SK-N-SH (cell line): ENCODE measurements around the gene HBB. TPM values are rescaled to one million over a fixed set of nuclear protein-coding genes. Genes with fewer than 3 reads are reported as not detected.
"Not testable (repeated sequence)": the region's sequence is repeated elsewhere in the genome, so short reads cannot be mapped to it uniquely, and the experiment has no call there.

ENCODE experiments used
- CTCF ChIA-PET: fragments of 300-600, 350-600 bp; formaldehyde crosslinking; extraction: SDS; loops from one replicate; lab custom pipeline; 2021; lab: Yijun Ruan, JAX
- POLR2A ChIA-PET: fragments of 350-600 bp; sonication (Branson Sonifier 250); formaldehyde crosslinking; extraction: SDS; loops from one replicate; lab custom pipeline; 2020; ENCODE audit warnings: antibody characterized with exemption, inconsistent platforms; lab: Yijun Ruan, JAX
- DNase-seq: peaks from one replicate; pipeline ENCODE4 v3.0.0; 2012
- H2AFZ ChIP-seq: fragments of 200-600 bp; sonication (generic); 2 replicates; pipeline ENCODE4 v1.8.1; 2016; ENCODE audit warnings: antibody characterized with exemption, mild to moderate bottlenecking, low read depth
- H3F3A ChIP-seq: fragments of 200-600 bp; sonication (generic); replicated peaks from 2 replicates; pipeline ENCODE3; 2016; ENCODE audit warnings: antibody characterized with exemption, mild to moderate bottlenecking; ENCODE audit not compliant: insufficient read depth
- H3K27ac ChIP-seq, 2 experiments: fragments of 200-500 bp in 1 of 2; fragments of 200-600 bp in 1 of 2; sonication (Bioruptor generic) in 1 of 2; sonication (generic), shearing (Covaris generic) in 1 of 2; 2 replicates each; pipeline versions ENCODE4 v1.5.1 to v1.6.1; 2014 to 2016; ENCODE audit warnings: low read depth in 2 of 2, inconsistent platforms in 1 of 2, low read length in 1 of 2, mild to moderate bottlenecking in 1 of 2, mixed read lengths in 1 of 2
- H3K27me3 ChIP-seq: fragments of 200-600 bp; sonication (generic), shearing (Covaris generic); 2 replicates; pipeline ENCODE4 v1.6.1; 2016; ENCODE audit warnings: mixed run types; ENCODE audit not compliant: insufficient read depth
- H3K36me3 ChIP-seq, 2 experiments: fragments of 200-500 bp in 1 of 2; fragments of 200-600 bp in 1 of 2; sonication (Bioruptor generic) in 1 of 2; sonication (generic) in 1 of 2; replicated peaks in 1 of 2; 2 replicates each; pipeline versions ENCODE3 to v1.5.1; 2014 to 2016; ENCODE audit warnings: low read length in 1 of 2, mild to moderate bottlenecking in 1 of 2; ENCODE audit not compliant: insufficient read depth in 2 of 2, control insufficient read depth in 1 of 2
- H3K4me1 ChIP-seq, 2 experiments: fragments of 200-500 bp in 1 of 2; fragments of 200-600 bp in 1 of 2; sonication (Bioruptor generic) in 1 of 2; sonication (generic), shearing (Covaris generic) in 1 of 2; 2 replicates each; pipeline versions ENCODE4 v1.5.1 to v1.6.1; 2014 to 2016; ENCODE audit warnings: low read depth in 1 of 2, low read length in 1 of 2, mixed run types in 1 of 2; ENCODE audit not compliant: insufficient read depth in 2 of 2, control insufficient read depth in 1 of 2
- H3K4me2 ChIP-seq: fragments of 200-600 bp; sonication (generic), shearing (Covaris generic); 2 replicates; pipeline ENCODE4 v1.6.1; 2017; ENCODE audit warnings: mixed run types
- H3K4me3 ChIP-seq, 2 experiments: fragments of 200-500 bp in 1 of 2; fragments of 200-600 bp in 1 of 2; sonication (Bioruptor generic) in 1 of 2; sonication (generic), shearing (Covaris generic) in 1 of 2; 2 replicates each; pipeline versions ENCODE4 v1.5.1 to v1.8.1; 2014 to 2016; ENCODE audit warnings: low read depth in 2 of 2, inconsistent platforms in 1 of 2, low read length in 1 of 2, mild to moderate bottlenecking in 1 of 2, mixed read lengths in 1 of 2, moderate library complexity in 1 of 2
- H3K79me2 ChIP-seq: fragments of 200-600 bp; sonication (generic); 2 replicates; pipeline ENCODE4 v1.8.1; 2017; ENCODE audit warnings: mild to moderate bottlenecking; ENCODE audit not compliant: insufficient read depth
- H3K9ac ChIP-seq: fragments of 200-600 bp; sonication (generic); 2 replicates; pipeline ENCODE4 v1.6.1; 2017; ENCODE audit warnings: mixed run types
- H3K9me2 ChIP-seq: fragments of 200-600 bp; sonication (generic); 2 replicates; pipeline ENCODE4 v1.6.1; 2017; ENCODE audit warnings: mixed run types
- H3K9me3 ChIP-seq: fragments of 200-600 bp; sonication (generic); 2 replicates; pipeline ENCODE4 v1.6.1; 2017; ENCODE audit warnings: mixed run types, mild to moderate bottlenecking, moderate library complexity
- H4K20me1 ChIP-seq: fragments of 200-600 bp; sonication (generic); 2 replicates; pipeline ENCODE4 v1.6.1; 2017; ENCODE audit warnings: mild to moderate bottlenecking, mixed run types; ENCODE audit not compliant: insufficient read depth
- EP300 ChIP-seq, 2 experiments: IDR thresholded peaks; 2 replicates each; pipeline versions ENCODE4 v1.4.0 to v1.6.1; 2012; ENCODE audit warnings: borderline replicate concordance in 1 of 2, low read depth in 1 of 2, low read length in 1 of 2
- EZH2phosphoT487 ChIP-seq: fragments of 200-600 bp; sonication (generic); IDR thresholded peaks from 2 replicates; pipeline ENCODE4 v1.6.1; 2017; ENCODE audit warnings: low read depth, mixed run types, mild to moderate bottlenecking, antibody characterized with exemption, moderate library complexity, borderline replicate concordance
- FOXJ3 ChIP-seq: sonication (generic); formaldehyde crosslinking; IDR thresholded peaks from 2 replicates; pipeline ENCODE4 v1.5.1; 2020; ENCODE audit warnings: mild to moderate bottlenecking, missing genetic modification reagents
- NFIC ChIP-seq: IDR thresholded peaks from 2 replicates; pipeline ENCODE4 v1.4.0; 2012; ENCODE audit warnings: borderline replicate concordance
- NRF1 ChIP-seq: IDR thresholded peaks from 2 replicates; pipeline ENCODE4 v1.6.1; 2012; ENCODE audit warnings: low read depth, mild to moderate bottlenecking, low read length
- POLR2AphosphoS5 ChIP-seq: IDR thresholded peaks from 2 replicates; pipeline ENCODE4 v1.6.1; 2012; ENCODE audit warnings: low read depth, low read length
- RFX5 ChIP-seq: IDR thresholded peaks from 2 replicates; pipeline ENCODE4 v1.6.1; 2012; ENCODE audit warnings: mild to moderate bottlenecking, improper control_type of control experiment, low read length
- RXRA ChIP-seq: IDR thresholded peaks from 2 replicates; pipeline ENCODE4 v1.4.0; 2012; ENCODE audit warnings: low read depth, mild to moderate bottlenecking, borderline replicate concordance
- TEAD4 ChIP-seq: IDR thresholded peaks from 2 replicates; pipeline ENCODE4 v1.4.0; 2012; ENCODE audit warnings: mild to moderate bottlenecking, borderline replicate concordance; ENCODE audit not compliant: insufficient read depth
- YY1 ChIP-seq: IDR thresholded peaks from 2 replicates; pipeline ENCODE4 v1.4.0; 2012; ENCODE audit warnings: low read depth, mild to moderate bottlenecking
- WGBS: methylation state at CpG from one replicate; pipeline ENCODE4 v1.1.6; 2017; ENCODE audit warnings: low lambda C conversion rate; 5-methylcytosine and 5-hydroxymethylcytosine counted together
- polyA plus RNA-seq, 3 experiments: library from polyadenylated mRNA; depleted of rRNA; stranded (reverse); fragments of >200 nt; gene quantifications; 2 replicates each; pipeline ENCODE4 v1.2.3, GENCODE V29; 2012
- TF ChIP-seq, protein P1 (sequence below): IDR thresholded peaks from 2 replicates; pipeline ENCODE4 v1.4.0; 2012; ENCODE audit warnings: low read depth, borderline replicate concordance
- TF ChIP-seq, protein P2 (sequence below): IDR thresholded peaks from 2 replicates; pipeline ENCODE4; 2012

Gene HBB
- polyA plus RNA-seq, 1 of the 3 experiments (the other 2 are of a cell fraction): not detected

DNA sequence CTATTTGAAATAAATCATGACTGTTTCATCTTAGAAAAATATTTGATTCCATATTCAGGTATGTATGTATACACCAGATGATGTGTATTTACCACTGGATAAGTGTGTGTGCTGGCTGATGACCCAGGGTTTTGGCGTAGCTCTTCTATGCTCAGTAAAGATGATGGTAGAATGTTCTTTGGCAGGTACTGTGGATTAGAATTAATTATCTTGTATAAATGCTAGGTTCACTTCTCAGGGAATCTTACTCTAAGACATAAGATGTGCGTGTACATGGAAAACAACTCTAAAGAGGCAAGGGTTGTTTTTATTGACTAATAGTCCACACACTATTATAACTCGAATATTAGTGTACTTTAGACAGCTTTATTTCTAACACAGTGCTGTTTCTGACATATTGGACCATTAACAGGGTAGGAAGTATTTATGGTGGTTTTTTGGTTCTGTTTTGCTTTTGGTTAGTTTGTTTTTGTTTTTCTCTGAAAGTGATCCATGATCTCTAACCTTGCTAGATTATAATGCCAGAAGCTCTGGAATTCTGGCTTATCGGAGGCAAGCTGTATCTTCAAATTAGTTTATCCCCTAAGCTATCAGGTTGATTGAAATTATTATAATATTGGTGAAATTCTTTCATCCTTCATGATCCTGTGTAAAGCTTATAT, 23.8 kb upstream of the HBB start:
- H3K27ac ChIP-seq: no peak overlapping the region
- no peaks in the 10 kb centered on the region for H3K9me2 ChIP-seq
- ChIA-PET CTCF (no interaction called here), POLR2A (no interaction called here)
- WGBS: 9% methylated on average over 4 of the region's 4 CpGs
- H3K9ac ChIP-seq: no peak overlapping the region
- H3F3A ChIP-seq: no peaks in the 10 kb centered on the region
- no peak overlapping the region for H2AFZ ChIP-seq
- no peak for TF ChIP-seq POLR2AphosphoS5
- TF ChIP-seq NFIC: no peak
- TF ChIP-seq, protein P1, sequence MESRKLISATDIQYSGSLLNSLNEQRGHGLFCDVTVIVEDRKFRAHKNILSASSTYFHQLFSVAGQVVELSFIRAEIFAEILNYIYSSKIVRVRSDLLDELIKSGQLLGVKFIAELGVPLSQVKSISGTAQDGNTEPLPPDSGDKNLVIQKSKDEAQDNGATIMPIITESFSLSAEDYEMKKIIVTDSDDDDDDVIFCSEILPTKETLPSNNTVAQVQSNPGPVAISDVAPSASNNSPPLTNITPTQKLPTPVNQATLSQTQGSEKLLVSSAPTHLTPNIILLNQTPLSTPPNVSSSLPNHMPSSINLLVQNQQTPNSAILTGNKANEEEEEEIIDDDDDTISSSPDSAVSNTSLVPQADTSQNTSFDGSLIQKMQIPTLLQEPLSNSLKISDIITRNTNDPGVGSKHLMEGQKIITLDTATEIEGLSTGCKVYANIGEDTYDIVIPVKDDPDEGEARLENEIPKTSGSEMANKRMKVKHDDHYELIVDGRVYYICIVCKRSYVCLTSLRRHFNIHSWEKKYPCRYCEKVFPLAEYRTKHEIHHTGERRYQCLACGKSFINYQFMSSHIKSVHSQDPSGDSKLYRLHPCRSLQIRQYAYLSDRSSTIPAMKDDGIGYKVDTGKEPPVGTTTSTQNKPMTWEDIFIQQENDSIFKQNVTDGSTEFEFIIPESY: no peak
- TF ChIP-seq YY1: no peak
- TF ChIP-seq RXRA: no peak
- TF ChIP-seq RFX5: no peak
- TF ChIP-seq, protein P2, sequence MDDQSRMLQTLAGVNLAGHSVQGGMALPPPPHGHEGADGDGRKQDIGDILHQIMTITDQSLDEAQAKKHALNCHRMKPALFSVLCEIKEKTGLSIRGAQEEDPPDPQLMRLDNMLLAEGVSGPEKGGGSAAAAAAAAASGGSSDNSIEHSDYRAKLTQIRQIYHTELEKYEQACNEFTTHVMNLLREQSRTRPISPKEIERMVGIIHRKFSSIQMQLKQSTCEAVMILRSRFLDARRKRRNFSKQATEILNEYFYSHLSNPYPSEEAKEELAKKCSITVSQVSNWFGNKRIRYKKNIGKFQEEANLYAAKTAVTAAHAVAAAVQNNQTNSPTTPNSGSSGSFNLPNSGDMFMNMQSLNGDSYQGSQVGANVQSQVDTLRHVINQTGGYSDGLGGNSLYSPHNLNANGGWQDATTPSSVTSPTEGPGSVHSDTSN: no peak
- no peak for TF ChIP-seq TEAD4
- no peak for TF ChIP-seq EZH2phosphoT487
- TF ChIP-seq FOXJ3 (CRISPR knock-in tag): no peak
- TF ChIP-seq EP300 (IDR thresholded peaks at IDR 0.05; ENCODE audit: borderline replicate concordance in 1 of 2, low read depth in 1 of 2, low read length in 1 of 2): no peak
- TF ChIP-seq NRF1: no peak
- no peaks in the 10 kb centered on the region for H3K4me1 ChIP-seq
- no peaks in the 10 kb centered on the region for H3K9me3 ChIP-seq
- DNase-seq: no peak
- no peaks in the 10 kb centered on the region for H3K36me3 ChIP-seq
- no peaks in the 10 kb centered on the region; the same call in 1 of the 2 replicates for H3K27me3 ChIP-seq
- no peak overlapping the region for H3K4me2 ChIP-seq
- H4K20me1 ChIP-seq: no peaks in the 10 kb centered on the region
- H3K79me2 ChIP-seq: no peaks in the 10 kb centered on the region
- no peak overlapping the region for H3K4me3 ChIP-seq

DNA sequence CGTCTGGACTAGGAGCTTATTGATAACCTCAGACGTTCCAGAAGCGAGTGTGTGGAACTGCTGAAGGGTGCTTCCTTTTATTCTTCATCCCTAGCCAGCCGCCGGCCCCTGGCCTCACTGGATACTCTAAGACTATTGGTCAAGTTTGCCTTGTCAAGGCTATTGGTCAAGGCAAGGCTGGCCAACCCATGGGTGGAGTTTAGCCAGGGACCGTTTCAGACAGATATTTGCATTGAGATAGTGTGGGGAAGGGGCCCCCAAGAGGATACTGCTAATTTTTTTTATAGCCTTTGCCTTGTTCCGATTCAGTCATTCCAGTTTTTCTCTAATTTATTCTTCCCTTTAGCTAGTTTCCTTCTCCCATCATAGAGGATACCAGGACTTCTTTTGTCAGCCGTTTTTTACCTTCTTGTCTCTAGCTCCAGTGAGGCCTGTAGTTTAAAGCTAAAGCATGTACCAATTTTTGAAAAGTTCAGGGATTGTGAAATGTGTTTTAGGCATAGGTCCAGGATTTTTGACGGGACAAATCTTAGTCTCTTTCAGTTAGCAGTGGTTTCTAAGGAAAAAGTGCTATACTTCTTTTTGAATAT, 23.0 kb upstream of the HBB start, which contains the start of gene HBG1:
TSS of gene HBG1 (minus strand) at position 51 of the 590 bp plus-strand sequence. CDS start 53 bp downstream, outside the sequence.
- H3K4me2 ChIP-seq, H3K27ac ChIP-seq, H4K20me1 ChIP-seq, H3K4me1 ChIP-seq, H3K27me3 ChIP-seq, H3K9me2 ChIP-seq, H2AFZ ChIP-seq, H3F3A ChIP-seq, H3K79me2 ChIP-seq, H3K9ac ChIP-seq, DNase-seq, H3K4me3 ChIP-seq, H3K36me3 ChIP-seq, H3K9me3 ChIP-seq, POLR2A ChIA-PET, CTCF ChIA-PET: not testable (repeated sequence)
- 4% methylated on average over 3 of the region's 9 CpGs for WGBS

DNA sequence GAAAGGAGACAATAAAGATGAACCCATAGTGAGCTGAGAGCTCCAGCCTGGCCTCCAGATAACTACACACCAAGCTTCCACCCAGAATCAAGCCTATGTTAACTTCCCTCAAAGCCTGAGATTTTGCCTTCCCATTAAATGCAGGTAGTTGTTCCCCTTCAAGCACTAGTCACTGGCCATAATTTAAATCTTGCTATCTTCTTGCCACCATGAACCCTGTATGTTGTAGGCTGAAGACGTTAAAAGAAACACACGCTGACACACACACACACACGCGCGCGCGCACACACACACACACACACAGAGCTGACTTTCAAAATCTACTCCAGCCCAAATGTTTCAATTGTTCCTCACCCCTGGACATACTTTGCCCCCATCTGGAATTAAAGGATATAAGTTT, 21.6 kb upstream of the HBB start:
- H3K9me2 ChIP-seq, H3K4me1 ChIP-seq, H3K27ac ChIP-seq, H3F3A ChIP-seq, DNase-seq, H4K20me1 ChIP-seq, H3K9ac ChIP-seq, H3K27me3 ChIP-seq, H3K9me3 ChIP-seq, H2AFZ ChIP-seq, H3K4me2 ChIP-seq, POLR2A ChIA-PET, CTCF ChIA-PET, H3K4me3 ChIP-seq, H3K36me3 ChIP-seq, H3K79me2 ChIP-seq: not testable (repeated sequence)
- 41% methylated on average over 7 of the region's 7 CpGs for WGBS
